ENCODE results near the gene FOXRED2.
A peak's percentile ranks its signal among the peaks of the same experiment; 100 is the strongest.

The FOXRED2 gene

DNA sequence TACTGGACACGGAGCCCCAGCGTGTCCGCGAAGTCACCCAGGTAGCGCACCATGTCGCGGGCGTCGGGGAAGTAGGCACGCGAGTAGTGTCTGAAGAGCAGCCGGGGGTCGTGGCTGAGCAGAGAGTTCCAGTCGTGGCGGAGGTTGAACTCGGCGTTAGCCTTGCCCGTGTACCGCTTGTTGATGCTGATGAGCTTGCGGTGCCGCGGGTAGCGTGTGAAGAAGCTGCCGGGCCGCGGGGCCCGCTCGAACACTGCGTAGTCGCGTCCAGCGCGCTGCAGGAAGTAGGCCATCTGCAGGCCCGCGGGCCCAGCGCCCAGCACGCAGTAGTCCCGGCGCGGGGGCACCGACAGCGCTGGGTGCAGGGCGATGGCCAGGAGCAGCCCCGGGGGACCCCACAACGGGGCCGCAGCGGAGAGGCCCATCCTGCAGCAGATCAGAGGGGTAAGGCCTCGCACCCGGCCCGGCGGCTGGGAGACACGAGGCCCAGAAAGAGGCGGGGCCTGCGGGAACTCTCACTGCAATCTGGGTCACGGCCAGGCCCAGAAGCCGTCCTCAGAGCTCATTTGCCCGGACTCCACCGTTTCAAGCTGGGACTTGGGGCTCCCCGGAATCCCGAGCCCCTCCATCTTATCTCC, 723 bp downstream of the FOXRED2 start:
- H3K4me3 ChIP-seq (ENCODE audit: control insufficient read depth, low read depth, low read length) = peak overlapping the region; percentile 24
- DNase-seq (ENCODE audit: low read depth) = no peak
- TF ChIP-seq, protein P1, sequence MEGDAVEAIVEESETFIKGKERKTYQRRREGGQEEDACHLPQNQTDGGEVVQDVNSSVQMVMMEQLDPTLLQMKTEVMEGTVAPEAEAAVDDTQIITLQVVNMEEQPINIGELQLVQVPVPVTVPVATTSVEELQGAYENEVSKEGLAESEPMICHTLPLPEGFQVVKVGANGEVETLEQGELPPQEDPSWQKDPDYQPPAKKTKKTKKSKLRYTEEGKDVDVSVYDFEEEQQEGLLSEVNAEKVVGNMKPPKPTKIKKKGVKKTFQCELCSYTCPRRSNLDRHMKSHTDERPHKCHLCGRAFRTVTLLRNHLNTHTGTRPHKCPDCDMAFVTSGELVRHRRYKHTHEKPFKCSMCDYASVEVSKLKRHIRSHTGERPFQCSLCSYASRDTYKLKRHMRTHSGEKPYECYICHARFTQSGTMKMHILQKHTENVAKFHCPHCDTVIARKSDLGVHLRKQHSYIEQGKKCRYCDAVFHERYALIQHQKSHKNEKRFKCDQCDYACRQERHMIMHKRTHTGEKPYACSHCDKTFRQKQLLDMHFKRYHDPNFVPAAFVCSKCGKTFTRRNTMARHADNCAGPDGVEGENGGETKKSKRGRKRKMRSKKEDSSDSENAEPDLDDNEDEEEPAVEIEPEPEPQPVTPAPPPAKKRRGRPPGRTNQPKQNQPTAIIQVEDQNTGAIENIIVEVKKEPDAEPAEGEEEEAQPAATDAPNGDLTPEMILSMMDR (IDR thresholded peaks at IDR 0.05; ENCODE audit: control insufficient read depth, insufficient read depth, low read depth, low read length, missing control alignments) = no peak

DNA sequence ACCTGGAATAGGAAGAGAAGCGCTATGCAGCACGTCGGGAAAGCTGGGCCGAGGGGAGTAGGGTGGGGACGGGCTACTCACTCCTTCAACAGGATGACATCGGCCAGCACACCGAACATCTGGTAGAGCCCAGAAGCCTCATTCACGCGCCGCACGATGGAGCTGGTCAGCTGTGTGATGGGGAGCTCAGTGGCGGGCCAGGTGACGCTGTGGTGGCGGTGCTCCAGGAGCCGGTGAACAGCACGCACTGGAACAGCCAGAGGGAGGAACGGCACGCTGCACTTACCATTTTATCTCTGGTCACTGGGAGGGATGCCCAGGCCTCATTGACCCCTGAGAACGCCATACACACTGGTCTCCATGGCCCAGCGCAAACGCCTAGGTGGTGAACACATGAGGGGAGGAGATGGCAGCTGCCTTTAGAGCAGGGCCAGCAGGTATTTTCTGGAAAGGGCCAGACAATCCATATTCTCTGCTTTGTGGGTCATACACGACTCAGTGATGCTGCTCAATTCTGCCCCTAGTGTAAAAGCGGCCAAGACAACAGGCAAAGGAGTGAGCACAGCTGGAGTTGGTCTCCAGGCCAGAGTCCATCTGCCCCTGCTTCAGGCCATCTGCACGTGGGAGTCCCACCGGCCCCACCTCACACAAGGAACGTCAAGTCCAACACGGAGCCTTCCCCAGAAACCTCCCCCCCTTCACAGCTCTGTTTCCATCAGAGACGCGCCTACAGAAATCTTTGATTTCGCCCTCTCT, 8.8 kb downstream of the FOXRED2 start:
- TF ChIP-seq, protein P1 (IDR thresholded peaks at IDR 0.05; ENCODE audit: control insufficient read depth, insufficient read depth, low read depth, low read length, missing control alignments) = no peak
- no peak overlapping the region for H3K4me3 ChIP-seq (ENCODE audit: control insufficient read depth, low read depth, low read length)
- DNase-seq (ENCODE audit: low read depth) = no peak

DNA sequence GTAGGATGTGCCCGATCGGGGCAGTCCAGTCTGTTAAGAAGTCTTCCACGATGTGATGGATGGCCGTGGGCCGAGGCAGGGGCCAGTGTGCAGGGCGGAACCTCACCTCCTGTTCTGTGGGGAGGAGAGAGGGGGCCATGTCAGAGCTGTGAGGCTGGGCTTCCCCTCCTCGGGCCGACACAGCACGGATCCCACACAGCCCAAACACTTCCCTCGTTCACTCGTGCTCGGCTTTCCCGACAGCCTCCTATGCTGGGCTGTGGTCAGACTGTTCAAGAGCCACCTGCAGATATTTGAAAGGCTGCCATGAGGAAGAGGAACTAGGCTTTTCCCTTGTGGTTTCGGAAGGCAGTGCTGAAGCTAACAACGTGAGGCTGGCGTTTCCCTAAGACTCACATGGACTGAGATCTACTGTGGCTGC, 13.1 kb downstream of the FOXRED2 start:
- no peak overlapping the region for H3K4me3 ChIP-seq (ENCODE audit: control insufficient read depth, low read depth, low read length)
- TF ChIP-seq, protein P1 (IDR thresholded peaks at IDR 0.05; ENCODE audit: control insufficient read depth, insufficient read depth, low read depth, low read length, missing control alignments) = no peak
- DNase-seq (ENCODE audit: low read depth) = no peak

DNA sequence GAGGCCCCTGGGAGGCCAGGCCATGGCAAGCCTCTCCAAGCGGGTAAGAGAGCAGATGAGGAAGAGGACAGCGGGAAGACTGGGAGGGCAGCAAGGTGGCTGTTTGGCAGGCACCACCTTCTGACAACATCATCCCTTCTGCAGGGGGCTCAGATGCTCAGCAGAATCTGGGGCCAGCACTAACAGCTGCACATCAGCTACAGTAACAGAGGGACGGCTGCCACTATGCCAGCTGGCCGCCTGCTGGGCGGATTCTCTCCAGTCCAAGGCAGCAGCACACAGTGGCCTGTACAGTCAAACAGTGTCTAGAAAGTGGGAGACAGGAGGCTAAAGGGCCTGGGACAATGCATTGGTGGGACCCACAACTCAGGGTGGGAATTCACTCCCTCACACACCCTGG, 14.7 kb downstream of the FOXRED2 start:
- no peak for DNase-seq (ENCODE audit: low read depth)
- TF ChIP-seq, protein P1 (IDR thresholded peaks at IDR 0.05; ENCODE audit: control insufficient read depth, insufficient read depth, low read depth, low read length, missing control alignments) = no peak
- no peak overlapping the region for H3K4me3 ChIP-seq (ENCODE audit: control insufficient read depth, low read depth, low read length)

DNA sequence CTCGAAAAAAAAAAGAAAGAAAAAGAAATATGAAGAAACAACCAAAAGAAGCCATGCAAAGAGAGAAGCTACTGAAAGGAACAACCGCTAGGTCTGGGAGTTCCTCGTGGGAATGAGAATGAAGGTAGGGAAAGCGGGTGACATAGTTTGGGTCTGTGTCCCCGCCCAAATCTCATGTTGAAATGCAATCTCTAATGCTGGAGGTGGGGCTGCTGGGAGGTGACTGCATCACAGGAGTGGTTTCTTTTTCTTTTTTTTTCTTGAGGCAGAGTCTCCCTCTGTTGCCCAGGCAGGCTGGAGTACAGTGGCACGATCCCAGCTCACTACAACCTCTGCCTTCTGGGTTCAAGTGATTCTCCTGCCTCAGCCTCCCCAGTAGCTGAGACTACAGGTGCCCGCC, 15.7 kb downstream of the FOXRED2 start:
- no peak overlapping the region for H3K4me3 ChIP-seq (ENCODE audit: control insufficient read depth, low read depth, low read length)
- TF ChIP-seq, protein P1 (IDR thresholded peaks at IDR 0.05; ENCODE audit: control insufficient read depth, insufficient read depth, low read depth, low read length, missing control alignments) = no peak
- DNase-seq (ENCODE audit: low read depth) = no peak

DNA sequence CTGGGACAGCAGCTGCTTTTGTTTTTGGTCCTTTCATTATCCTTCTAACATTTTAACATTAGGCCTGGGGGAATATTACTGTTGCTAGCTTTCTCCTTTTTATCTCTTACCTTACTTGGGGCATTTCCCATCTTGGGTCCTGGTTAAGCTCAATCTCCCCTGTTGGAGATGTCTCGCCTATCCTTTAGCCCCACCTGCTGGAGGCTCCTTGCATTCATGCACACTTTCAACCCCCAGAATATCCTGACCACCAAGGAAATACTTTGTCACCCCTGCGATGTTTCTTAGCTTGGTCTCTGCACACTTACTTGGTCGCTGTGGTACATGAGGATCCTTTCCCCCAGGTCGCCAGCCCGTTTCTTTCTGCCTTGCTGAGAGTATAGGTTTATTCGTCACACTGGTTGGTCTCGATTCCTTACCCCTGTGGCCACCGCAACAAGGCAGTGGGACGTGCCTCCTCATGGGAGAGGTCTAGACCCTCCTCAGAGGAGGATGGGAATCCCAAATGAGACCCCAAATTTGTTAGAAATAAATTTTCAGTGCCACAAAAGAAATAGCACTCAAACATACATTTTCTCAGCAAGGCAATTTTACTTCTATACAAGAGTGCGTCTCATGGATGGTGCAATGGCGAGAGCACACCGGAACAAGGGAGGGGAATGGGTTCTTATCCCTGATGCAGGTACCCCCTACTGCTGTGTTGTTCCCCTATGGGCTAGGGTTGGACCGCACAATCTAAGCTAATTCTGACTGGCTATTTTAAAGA, 20.0 kb downstream of the FOXRED2 start:
- no peak overlapping the region for H3K4me3 ChIP-seq (ENCODE audit: control insufficient read depth, low read depth, low read length)
- TF ChIP-seq, protein P1 (IDR thresholded peaks at IDR 0.05; ENCODE audit: control insufficient read depth, insufficient read depth, low read depth, low read length, missing control alignments) = peak; percentile 82
- no peak for DNase-seq (ENCODE audit: low read depth)

Data from AG09309 (cell line).